CD14-positive monocyte (primary cell): ENCODE results near the gene TGFBRAP1. TPM values are rescaled to one million over a fixed set of nuclear protein-coding genes. Genes with fewer than 3 reads are reported as not detected.

ENCODE experiments used
- DNase-seq, 3 donors: peaks; one replicate each; pipeline ENCODE4 v3.0.0-alpha.2; 2011 to 2022
- H2AFZ ChIP-seq: 2 replicates; pipeline ENCODE4 v1.6.0; 2012; ENCODE audit warnings: mild to moderate bottlenecking, low read depth, low read length, inconsistent platforms; ENCODE audit not compliant: insufficient read depth, poor library complexity, severe bottlenecking
- H3K27ac ChIP-seq, 2 donors: 1 replicate in 1 of 2; 2 replicates in 1 of 2; pipeline ENCODE4 v1.5.1; 2012 to 2013; ENCODE audit warnings: low read length in 2 of 2, control low read depth in 1 of 2, inconsistent platforms in 1 of 2, low read depth in 1 of 2, mild to moderate bottlenecking in 1 of 2
- H3K27me3 ChIP-seq, 2 donors: one replicate each; pipeline versions ENCODE4 v1.6.0 to v1.6.1; 2011 to 2013; ENCODE audit warnings: low read length in 2 of 2; ENCODE audit not compliant: control insufficient read depth in 2 of 2, insufficient read depth in 2 of 2
- H3K36me3 ChIP-seq, 2 donors: replicated peaks in 1 of 2; 1 replicate in 1 of 2; 2 replicates in 1 of 2; pipeline versions ENCODE4 v1.5.1 to v1.6.1; 2012 to 2013; ENCODE audit warnings: low read length in 2 of 2, control low read depth in 1 of 2, inconsistent platforms in 1 of 2, mild to moderate bottlenecking in 1 of 2; ENCODE audit not compliant: insufficient read depth in 2 of 2, control insufficient read depth in 1 of 2
- H3K4me1 ChIP-seq, 2 donors: 1 replicate in 1 of 2; 2 replicates in 1 of 2; pipeline versions ENCODE4 v1.5.1 to v1.6.1; 2012 to 2013; ENCODE audit warnings: low read length in 2 of 2, control low read depth in 1 of 2, inconsistent platforms in 1 of 2, mild to moderate bottlenecking in 1 of 2, moderate library complexity in 1 of 2; ENCODE audit not compliant: insufficient read depth in 2 of 2, control insufficient read depth in 1 of 2
- H3K4me2 ChIP-seq: replicated peaks from 2 replicates; pipeline ENCODE3; 2012; ENCODE audit warnings: low read length, moderate library complexity, mild to moderate bottlenecking; ENCODE audit not compliant: poor library complexity, severe bottlenecking; ENCODE audit errors: extremely low read depth
- H3K4me3 ChIP-seq, 3 experiments: fragments of 200-600 bp in 1 of 3; sonication (generic) in 1 of 3; replicated peaks in 1 of 3; 1 replicate in 2 of 3; 2 replicates in 1 of 3; pipeline ENCODE4 v1.5.1; 2011 to 2013; ENCODE audit warnings: low read length in 3 of 3, mild to moderate bottlenecking in 3 of 3, control low read depth in 2 of 3, low read depth in 2 of 3, inconsistent platforms in 1 of 3, moderate library complexity in 1 of 3
- H3K79me2 ChIP-seq: 2 replicates; pipeline ENCODE4 v1.6.0; 2012; ENCODE audit warnings: mild to moderate bottlenecking, control low read depth, inconsistent platforms, low read length, moderate library complexity; ENCODE audit not compliant: insufficient read depth
- H3K9ac ChIP-seq: 2 replicates; pipeline ENCODE4 v1.6.0; 2017; ENCODE audit warnings: low read length, mild to moderate bottlenecking; ENCODE audit not compliant: insufficient read depth, poor library complexity, severe bottlenecking
- H3K9me3 ChIP-seq, 2 donors: replicated peaks in 1 of 2; 1 replicate in 1 of 2; 2 replicates in 1 of 2; pipeline versions ENCODE4 v1.5.1 to v1.6.1; 2012 to 2013; ENCODE audit warnings: low read length in 2 of 2, control low read depth in 1 of 2; ENCODE audit not compliant: control insufficient read depth in 1 of 2, insufficient read depth in 1 of 2
- H4K20me1 ChIP-seq: 2 replicates; pipeline ENCODE4 v1.6.0; 2012; ENCODE audit warnings: mild to moderate bottlenecking, low read length, control low read depth, moderate library complexity; ENCODE audit not compliant: insufficient read depth
- H3K27ac Mint-ChIP-seq, 7 donors: one replicate each; pipeline ENCODE4 v1.8.0; 2020; ENCODE audit warnings: mild to moderate bottlenecking in 7 of 7, mixed read lengths in 7 of 7, moderate library complexity in 6 of 7, inconsistent platforms in 2 of 7
- H3K27me3 Mint-ChIP-seq, 3 donors: one replicate each; pipeline ENCODE4 v1.8.0; 2021 to 2022; ENCODE audit warnings: low read depth in 3 of 3, mild to moderate bottlenecking in 3 of 3, mixed read lengths in 3 of 3, moderate library complexity in 3 of 3, inconsistent platforms in 1 of 3
- H3K36me3 Mint-ChIP-seq, 2 donors: one replicate each; pipeline ENCODE4 v1.8.0; 2020; ENCODE audit warnings: mixed read lengths in 2 of 2, inconsistent platforms in 1 of 2, mild to moderate bottlenecking in 1 of 2
- H3K4me1 Mint-ChIP-seq: one replicate; pipeline ENCODE4 v1.8.0; 2020; ENCODE audit warnings: mild to moderate bottlenecking, mixed read lengths
- H3K4me3 Mint-ChIP-seq, 2 donors: one replicate each; pipeline ENCODE4 v1.8.0; 2020; ENCODE audit warnings: mild to moderate bottlenecking in 2 of 2, mixed read lengths in 2 of 2, moderate library complexity in 1 of 2
- H3K9me3 Mint-ChIP-seq, 7 donors: one replicate each; pipeline ENCODE4 v1.8.0; 2020 to 2022; ENCODE audit warnings: mixed read lengths in 7 of 7, mild to moderate bottlenecking in 6 of 7, moderate library complexity in 6 of 7, inconsistent platforms in 2 of 7
- WGBS: methylation state at CpG from one replicate; pipeline ENCODE4 v1.1.5; 2013; ENCODE audit warnings: missing lambda C conversion rate; ENCODE audit not compliant: insufficient coverage; 5-methylcytosine and 5-hydroxymethylcytosine counted together
- intact Hi-C, 2 donors: fragments of 100-400 bp; cut with micrococcal nuclease; formaldehyde crosslinking; loops; one replicate each; pipeline versions ENCODE4 v1.15.0 to v1.15.1; 2023
- polyA plus RNA-seq, 3 donors: library from polyadenylated mRNA; depleted of rRNA in 1 of 3; unstranded in 2 of 3; stranded (reverse) in 1 of 3; fragments of 300-500 nt in 2 of 3; fragments of >200 nt in 1 of 3; fragmentation: Illumina TruSeq in 2 of 3; gene quantifications; 1 replicate in 2 of 3; 2 replicates in 1 of 3; pipeline ENCODE4 v1.2.3, GENCODE V29; 2012 to 2021
- TF ChIP-seq, protein P1 (sequence below): fragments of 200-600 bp; IDR thresholded peaks from one replicate; pipeline ENCODE4 v1.8.0; 2022; ENCODE audit warnings: antibody characterized with exemption, mild to moderate bottlenecking

Gene TGFBRAP1
- polyA plus RNA-seq, 3 donors: 10.0 to 10.5 (median 10.2) TPM

DNA sequence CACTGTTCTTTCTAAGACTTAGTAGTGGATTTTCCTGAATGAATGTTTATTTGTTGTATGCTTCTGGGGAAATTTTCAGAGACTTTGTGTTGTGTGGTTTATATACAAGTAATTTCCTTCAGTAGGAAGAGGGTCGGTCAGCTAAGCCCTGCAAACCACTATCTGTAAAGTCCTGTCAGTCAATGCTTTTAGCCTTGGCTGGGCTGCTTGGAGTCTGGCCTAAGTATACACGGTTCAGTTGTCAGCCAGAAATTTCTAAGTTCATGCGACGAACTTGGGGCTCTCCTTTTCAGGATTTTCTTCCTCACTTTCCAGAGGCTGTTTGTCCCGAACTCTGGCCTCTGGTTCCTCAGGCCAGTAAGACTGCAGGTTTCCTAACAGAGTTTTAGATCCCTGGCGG lies 29.1 kb upstream of the TGFBRAP1 start:
- Histone ChIP-seq H2AFZ (no peak overlapping the region), H3K4me1 (no peaks in the 10 kb centered on the region), H3K27ac (no peak overlapping the region), H3K27me3 (no peaks in the 10 kb centered on the region), H3K9me3 (peaks cover 0 to 10% of the 10 kb centered on the region in 2 donors), H3K36me3 (peaks cover 26 to 70% of the 10 kb centered on the region in 2 donors), H3K4me3 (no peak overlapping the region), H3K79me2 (no peaks in the 10 kb centered on the region), H3K4me2 (no peak overlapping the region), H4K20me1 (no peaks in the 10 kb centered on the region), H3K9ac (no peak overlapping the region)
- no peak for DNase-seq
- peaks cover 7 to 17% (median 8%) of the 10 kb centered on the region in 7 donors for H3K9me3 Mint-ChIP-seq
- WGBS: 95% methylated on average over 6 of the region's 6 CpGs
- intact Hi-C loops: no loop called here
- peaks cover 0 to 5% (median 5%) of the 10 kb centered on the region in 3 donors for H3K27me3 Mint-ChIP-seq
- TF ChIP-seq, protein P1, sequence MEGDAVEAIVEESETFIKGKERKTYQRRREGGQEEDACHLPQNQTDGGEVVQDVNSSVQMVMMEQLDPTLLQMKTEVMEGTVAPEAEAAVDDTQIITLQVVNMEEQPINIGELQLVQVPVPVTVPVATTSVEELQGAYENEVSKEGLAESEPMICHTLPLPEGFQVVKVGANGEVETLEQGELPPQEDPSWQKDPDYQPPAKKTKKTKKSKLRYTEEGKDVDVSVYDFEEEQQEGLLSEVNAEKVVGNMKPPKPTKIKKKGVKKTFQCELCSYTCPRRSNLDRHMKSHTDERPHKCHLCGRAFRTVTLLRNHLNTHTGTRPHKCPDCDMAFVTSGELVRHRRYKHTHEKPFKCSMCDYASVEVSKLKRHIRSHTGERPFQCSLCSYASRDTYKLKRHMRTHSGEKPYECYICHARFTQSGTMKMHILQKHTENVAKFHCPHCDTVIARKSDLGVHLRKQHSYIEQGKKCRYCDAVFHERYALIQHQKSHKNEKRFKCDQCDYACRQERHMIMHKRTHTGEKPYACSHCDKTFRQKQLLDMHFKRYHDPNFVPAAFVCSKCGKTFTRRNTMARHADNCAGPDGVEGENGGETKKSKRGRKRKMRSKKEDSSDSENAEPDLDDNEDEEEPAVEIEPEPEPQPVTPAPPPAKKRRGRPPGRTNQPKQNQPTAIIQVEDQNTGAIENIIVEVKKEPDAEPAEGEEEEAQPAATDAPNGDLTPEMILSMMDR: no peak
- H3K27ac Mint-ChIP-seq: no peak overlapping the region
- no peaks in the 10 kb centered on the region for H3K4me1 Mint-ChIP-seq
- no peak overlapping the region for H3K4me3 Mint-ChIP-seq
- peaks cover 46 to 67% of the 10 kb centered on the region in 2 donors for H3K36me3 Mint-ChIP-seq

DNA sequence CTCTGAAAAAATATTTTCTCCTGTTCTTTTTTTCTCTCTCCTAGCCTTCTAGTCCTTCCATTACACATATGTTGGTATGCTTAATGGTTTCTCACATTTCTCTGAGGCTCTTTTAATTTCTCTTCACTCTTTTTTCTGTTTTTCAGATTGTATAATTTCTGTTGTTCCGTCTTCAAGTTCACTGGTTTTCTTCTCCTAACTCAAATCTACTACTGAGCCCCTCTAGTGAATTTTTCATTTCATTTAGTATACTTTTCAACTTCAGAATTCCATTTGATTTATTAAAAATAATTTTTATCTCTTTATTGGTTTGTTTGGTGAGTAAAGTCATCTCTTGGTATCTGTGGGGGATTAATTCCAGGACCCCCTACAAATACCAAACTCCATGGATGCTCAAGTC lies 27.6 kb upstream of the TGFBRAP1 start:
- TF ChIP-seq, protein P1: no peak
- H2AFZ ChIP-seq: no peak overlapping the region
- no peak overlapping the region for H3K4me3 ChIP-seq
- no peak overlapping the region for H3K9ac ChIP-seq
- no peak overlapping the region for H3K27ac ChIP-seq
- H3K4me1 ChIP-seq: no peaks in the 10 kb centered on the region
- H3K4me3 Mint-ChIP-seq: no peak overlapping the region
- no peaks in the 10 kb centered on the region for H3K27me3 ChIP-seq
- H3K27ac Mint-ChIP-seq: no peak overlapping the region
- H3K79me2 ChIP-seq: no peaks in the 10 kb centered on the region
- H3K4me2 ChIP-seq: no peak overlapping the region
- H3K27me3 Mint-ChIP-seq: peaks cover 0 to 2% (median 0%) of the 10 kb centered on the region in 3 donors
- no peak for DNase-seq
- peaks cover 0 to 10% of the 10 kb centered on the region in 2 donors for H3K9me3 ChIP-seq
- peaks cover 32 to 84% of the 10 kb centered on the region in 2 donors for H3K36me3 ChIP-seq
- H3K9me3 Mint-ChIP-seq: peaks cover 7 to 17% (median 8%) of the 10 kb centered on the region in 7 donors
- peaks cover 57 to 82% of the 10 kb centered on the region in 2 donors for H3K36me3 Mint-ChIP-seq
- H4K20me1 ChIP-seq: no peaks in the 10 kb centered on the region
- intact Hi-C loops: no loop called here
- no CpG with 5 or more reads among the region's 1 CpG for WGBS
- H3K4me1 Mint-ChIP-seq: no peaks in the 10 kb centered on the region
